ENCODE data around the gene APOE.

- TF ChIP-seq POLR2A (IDR thresholded peaks at IDR 0.05) (no peak), CTCF (IDR thresholded peaks at IDR 0.05) (no peak)
Measured at GRCh38 chr19:44907613-44908012, 2.0 kb downstream of the APOE start.
